Measurements from ENCODE around the gene MAN2A2. TPM values are rescaled to one million over a fixed set of nuclear protein-coding genes. Genes with fewer than 3 reads are reported as not detected.

MAN2A2 gene
- total and polyA plus RNA-seq, 9 of the 15 experiments (the other 6 are each of a cell fraction or from before 2014, with no cell fraction given) = 7.3 to 151 (median 43.4) TPM

- DNase-seq (ENCODE audit: extremely low read depth in 1 of 4, low spot score in 3 of 4) (no peak), FAIRE-seq (no peak), ATAC-seq (0 out of 3 replicates have a peak, but pooled peaks have one; percentile 7)
- Histone ChIP-seq H3K4me2 (ENCODE audit: insufficient read depth, low read length) (no peak overlapping the region), H3K9me1 (ENCODE audit: control insufficient read depth, insufficient read depth, low read length) (no peaks in the 10 kb centered on the region), H4K20me1 (replicated peaks; ENCODE audit: control insufficient read depth, insufficient read depth, low read length) (no peaks in the 10 kb centered on the region), H3K9me3 (replicated peaks; ENCODE audit: control insufficient read depth, insufficient read depth, low read depth, low read length) (no peaks in the 10 kb centered on the region), H3K4me3 (no peak overlapping the region), H2AFZ (ENCODE audit: low read depth, low read length) (peak overlapping the region; percentile 30; the same call in 1 of the 2 replicates), H3K79me2 (ENCODE audit: control insufficient read depth, insufficient read depth, low read length) (no peaks in the 10 kb centered on the region), H3K9ac (ENCODE audit: insufficient read depth in 1 of 2, low read depth in 2 of 2, low read length in 2 of 2) (peak overlapping the region in 1 of 2 experiments; percentile 47; a peak in 2 of 4 replicates), H3K27me3 (ENCODE audit: control insufficient read depth in 2 of 2, insufficient read depth in 2 of 2, low read length in 2 of 2) (no peaks in the 10 kb centered on the region; a peak in 1 of 5 replicates), H3K36me3 (ENCODE audit: control insufficient read depth, insufficient read depth, low read length) (no peaks in the 10 kb centered on the region), H3K27ac (ENCODE audit: extremely low read depth, low read depth, low read length) (no peak overlapping the region), H3K4me1 (replicated peaks in 1 of 2; ENCODE audit: control insufficient read depth in 2 of 2, insufficient read depth in 2 of 2, low read length in 2 of 2) (peaks cover 34 to 42% of the 10 kb centered on the region in 2 experiments)
- no TSS peak for BruUV-seq (replicated peaks)
- ChIA-PET CTCF (ENCODE audit: low intra/inter-chr PET ratio) (no interaction called here), POLR2A (interaction anchor here (0.6 to 1.7 kb wide), 3 partner anchors 11 to 27 kb away, joined by 3 to 4 read pairs (median 3); no protein-coding TSS in a partner anchor)
- intact Hi-C loops (cut with micrococcal nuclease) (no loop called here), in situ Hi-C loops (cut with MboI) (no loop called here)
- 52% methylated on average over 5 of the region's 5 CpGs for WGBS (ENCODE audit: insufficient coverage, low coverage, missing lambda C conversion rate)
- TF ChIP-seq POLR2AphosphoS5 (IDR thresholded peaks at IDR 0.05; ENCODE audit: control insufficient read depth, insufficient read depth, low read depth, low read length) (no peak), ZSCAN32 (CRISPR knock-in tag; IDR thresholded peaks at IDR 0.05) (no peak), PKNOX1 (IDR thresholded peaks at IDR 0.05) (no peak), EP300 (IDR thresholded peaks at IDR 0.05; ENCODE audit: low read length) (no peak), DMBX1 (CRISPR knock-in tag; IDR thresholded peaks at IDR 0.05; ENCODE audit: borderline replicate concordance) (no peak), ZBTB12 (CRISPR knock-in tag; IDR thresholded peaks at IDR 0.05) (no peak), SRSF1 (IDR thresholded peaks at IDR 0.05; ENCODE audit: low read depth, low read length) (no peak), FOXP1 (CRISPR knock-in tag; IDR thresholded peaks at IDR 0.05) (no peak), KHSRP (IDR thresholded peaks at IDR 0.05) (no peak), CHCHD3 (CRISPR knock-in tag; IDR thresholded peaks at IDR 0.05) (no peak), ZNF592 (IDR thresholded peaks at IDR 0.05) (0 out of 2 replicates have a peak, but pooled peaks have one; percentile 16), ZNF280B (CRISPR knock-in tag; IDR thresholded peaks at IDR 0.05) (no peak), SUPT5H (IDR thresholded peaks at IDR 0.05) (no peak)
Observed at GRCh38 chr15:90862964-90863778, 39.9 kb upstream of the MAN2A2 start.
